Thyroid gland (tissue), 4 donors: ENCODE data around the gene CTDNEP1. TPM values are rescaled to one million over a fixed set of nuclear protein-coding genes. Genes with fewer than 3 reads are reported as not detected.
"Not testable (repeated sequence)": the region's sequence is repeated elsewhere in the genome, so short reads cannot be mapped to it uniquely, and the experiment has no call there.

Experiments used
- DNase-seq, 2 donors: peaks; one replicate each; pipeline ENCODE4 v3.0.0-alpha.2; 2019
- H3K27ac ChIP-seq, 3 donors: fragments of 200-600 bp; sonication (generic); 1 replicate in 2 of 3; 2 replicates in 1 of 3; pipeline ENCODE4 v1.5.1; 2016 to 2019; ENCODE audit warnings: mild to moderate bottlenecking in 1 of 3, moderate library complexity in 1 of 3
- H3K27me3 ChIP-seq: fragments of 200-600 bp; sonication (generic); one replicate; pipeline ENCODE4 v1.5.1; 2019
- H3K36me3 ChIP-seq, 2 donors: fragments of 200-600 bp; sonication (generic); one replicate each; pipeline ENCODE4 v1.5.1; 2016 to 2019
- H3K4me1 ChIP-seq, 2 donors: fragments of 200-600 bp; sonication (generic); one replicate each; pipeline ENCODE4 v1.5.1; 2017 to 2019
- H3K4me3 ChIP-seq, 3 donors: fragments of 200-600 bp; sonication (generic); replicated peaks in 1 of 3; 1 replicate in 2 of 3; 2 replicates in 1 of 3; pipeline ENCODE4 v1.5.1; 2016; ENCODE audit warnings: mild to moderate bottlenecking in 1 of 3
- H3K9me3 ChIP-seq: fragments of 200-600 bp; sonication (generic); one replicate; pipeline ENCODE4 v1.5.1; 2017
- POLR2A ChIP-seq, 2 donors: fragments of 450-650 bp; IDR thresholded peaks; one replicate each; pipeline ENCODE4 v1.6.1; 2017; ENCODE audit warnings: antibody characterized with exemption in 2 of 2, mild to moderate bottlenecking in 2 of 2, moderate library complexity in 1 of 2
- WGBS, 2 donors: methylation state at CpG; one replicate each; pipeline ENCODE4 v1.1.5; 2017; 5-methylcytosine and 5-hydroxymethylcytosine counted together
- intact Hi-C: fragments of 100-400 bp; cut with DNase I; formaldehyde crosslinking; loops from one replicate; pipeline ENCODE4 v1.15.1; 2023
- total RNA-seq, 4 donors: library from RNA; depleted of rRNA; stranded (reverse); fragments of >200 nt; gene quantifications; one replicate each; pipeline ENCODE4 v1.2.3, GENCODE V29; 2016
- TF ChIP-seq, protein P1 (sequence below), 6 experiments: fragments of 200-600 bp in 3 of 6; fragments of 450-650 bp in 3 of 6; sonication (generic) in 3 of 6; IDR thresholded peaks; one replicate each; pipeline ENCODE4 v1.5.1; 2016 to 2019; ENCODE audit warnings: antibody characterized with exemption in 6 of 6, mild to moderate bottlenecking in 2 of 6, inconsistent platforms in 1 of 6, moderate library complexity in 1 of 6

The CTDNEP1 gene
- total RNA-seq, 4 donors from 2014 or later: 35.1 to 70.4 (median 48.4) TPM

DNA sequence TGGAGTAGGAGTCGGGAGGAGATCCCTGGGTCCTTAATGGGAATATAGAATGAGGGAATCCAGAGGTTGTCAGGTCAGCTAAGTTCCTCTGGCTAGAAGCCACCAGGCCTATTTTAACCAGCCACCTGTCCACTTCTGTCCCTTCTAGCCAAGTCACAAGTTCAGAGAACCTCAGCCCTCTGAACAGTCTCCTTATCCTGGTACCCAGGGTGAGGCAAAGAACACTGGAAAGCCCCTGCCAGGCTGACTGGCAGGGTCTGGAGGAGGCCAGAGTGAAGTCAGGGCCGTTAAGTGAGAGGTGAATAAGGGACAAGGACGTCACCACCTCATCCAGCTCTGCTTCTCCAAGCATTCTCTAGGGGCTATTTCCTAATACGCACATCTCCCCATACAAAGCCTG, 2.7 kb downstream of the CTDNEP1 start:
- TF ChIP-seq, protein P1, sequence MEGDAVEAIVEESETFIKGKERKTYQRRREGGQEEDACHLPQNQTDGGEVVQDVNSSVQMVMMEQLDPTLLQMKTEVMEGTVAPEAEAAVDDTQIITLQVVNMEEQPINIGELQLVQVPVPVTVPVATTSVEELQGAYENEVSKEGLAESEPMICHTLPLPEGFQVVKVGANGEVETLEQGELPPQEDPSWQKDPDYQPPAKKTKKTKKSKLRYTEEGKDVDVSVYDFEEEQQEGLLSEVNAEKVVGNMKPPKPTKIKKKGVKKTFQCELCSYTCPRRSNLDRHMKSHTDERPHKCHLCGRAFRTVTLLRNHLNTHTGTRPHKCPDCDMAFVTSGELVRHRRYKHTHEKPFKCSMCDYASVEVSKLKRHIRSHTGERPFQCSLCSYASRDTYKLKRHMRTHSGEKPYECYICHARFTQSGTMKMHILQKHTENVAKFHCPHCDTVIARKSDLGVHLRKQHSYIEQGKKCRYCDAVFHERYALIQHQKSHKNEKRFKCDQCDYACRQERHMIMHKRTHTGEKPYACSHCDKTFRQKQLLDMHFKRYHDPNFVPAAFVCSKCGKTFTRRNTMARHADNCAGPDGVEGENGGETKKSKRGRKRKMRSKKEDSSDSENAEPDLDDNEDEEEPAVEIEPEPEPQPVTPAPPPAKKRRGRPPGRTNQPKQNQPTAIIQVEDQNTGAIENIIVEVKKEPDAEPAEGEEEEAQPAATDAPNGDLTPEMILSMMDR (IDR thresholded peaks at IDR 0.05): no peak
- no peak for TF ChIP-seq POLR2A (IDR thresholded peaks at IDR 0.05)
- Histone ChIP-seq H3K4me1 (peaks cover 20 to 33% of the 10 kb centered on the region in 2 donors), H3K9me3 (no peaks in the 10 kb centered on the region), H3K27ac (no peak overlapping the region), H3K27me3 (no peaks in the 10 kb centered on the region), H3K4me3 (no peak overlapping the region), H3K36me3 (peaks cover 14 to 16% of the 10 kb centered on the region in 2 donors)
- intact Hi-C loops: no loop called here
- WGBS, 2 donors: 80 to 85% methylated on average over 4 of the region's 4 CpGs
- no peak for DNase-seq

- WGBS, 2 donors: 92 to 96% methylated on average over 5 of the region's 5 CpGs
- Histone ChIP-seq H3K4me1 (peaks cover 11 to 28% of the 10 kb centered on the region in 2 donors), H3K27me3 (no peaks in the 10 kb centered on the region), H3K4me3 (no peak overlapping the region), H3K27ac (no peak overlapping the region), H3K9me3 (no peaks in the 10 kb centered on the region), H3K36me3 (peaks cover 14 to 16% of the 10 kb centered on the region in 2 donors)
- DNase-seq: no peak
- intact Hi-C loops: no loop called here
- TF ChIP-seq, protein P1 (IDR thresholded peaks at IDR 0.05): no peak
- no peak for TF ChIP-seq POLR2A (IDR thresholded peaks at IDR 0.05)
Measured at GRCh38 chr17:7246779-7247178, 4.8 kb downstream of the CTDNEP1 start.

DNA sequence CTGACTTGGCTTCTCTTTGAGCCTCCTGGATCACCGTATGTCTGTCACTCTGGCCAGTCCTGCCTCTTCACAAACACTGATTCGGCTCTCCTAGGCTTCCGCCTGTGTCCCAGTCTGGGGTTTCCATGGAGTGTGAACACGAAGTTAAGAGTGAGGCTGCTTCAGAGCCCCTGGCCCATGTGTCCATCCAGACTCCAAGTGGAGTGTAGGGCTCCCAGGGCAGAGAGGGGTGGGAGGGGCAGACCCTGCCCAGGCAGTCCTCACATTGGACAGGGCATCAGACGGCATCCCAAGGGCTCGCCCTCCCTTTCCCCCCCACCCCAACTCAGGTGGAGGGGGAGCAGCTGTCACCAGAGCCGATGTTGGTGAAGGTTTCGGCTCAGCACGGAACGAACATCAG, 7.7 kb downstream of the CTDNEP1 start:
- DNase-seq, H3K9me3 ChIP-seq, intact Hi-C loops, H3K4me3 ChIP-seq, H3K27me3 ChIP-seq: not testable (repeated sequence)
- peak overlapping the region in 1 of 3 donors; percentile 99 for H3K27ac ChIP-seq
- peaks cover 19 to 21% of the 10 kb centered on the region in 2 donors for H3K36me3 ChIP-seq
- peaks cover 17 to 27% of the 10 kb centered on the region in 2 donors for H3K4me1 ChIP-seq
- 79 to 85% methylated on average over 10 of the region's 10 CpGs for WGBS, 2 donors

- H3K9me3 ChIP-seq: no peaks in the 10 kb centered on the region
- intact Hi-C loops: no loop called here
- peaks cover 17 to 25% of the 10 kb centered on the region in 2 donors for H3K4me1 ChIP-seq
- H3K4me3 ChIP-seq: peak overlapping the region in 2 of 3 donors; percentile 14 to 86
- DNase-seq: no peak
- WGBS, 2 donors: 40 to 48% methylated on average over 2 of the region's 2 CpGs
- no peak for TF ChIP-seq POLR2A (IDR thresholded peaks at IDR 0.05)
- TF ChIP-seq, protein P1 (IDR thresholded peaks at IDR 0.05): no peak
- H3K36me3 ChIP-seq: peaks cover 19 to 21% of the 10 kb centered on the region in 2 donors
- H3K27me3 ChIP-seq: no peaks in the 10 kb centered on the region
- peak overlapping the region; percentile 85 to 99 (median 95) for H3K27ac ChIP-seq
Measured at GRCh38 chr17:7243453-7243729, 8.1 kb downstream of the CTDNEP1 start.

DNA sequence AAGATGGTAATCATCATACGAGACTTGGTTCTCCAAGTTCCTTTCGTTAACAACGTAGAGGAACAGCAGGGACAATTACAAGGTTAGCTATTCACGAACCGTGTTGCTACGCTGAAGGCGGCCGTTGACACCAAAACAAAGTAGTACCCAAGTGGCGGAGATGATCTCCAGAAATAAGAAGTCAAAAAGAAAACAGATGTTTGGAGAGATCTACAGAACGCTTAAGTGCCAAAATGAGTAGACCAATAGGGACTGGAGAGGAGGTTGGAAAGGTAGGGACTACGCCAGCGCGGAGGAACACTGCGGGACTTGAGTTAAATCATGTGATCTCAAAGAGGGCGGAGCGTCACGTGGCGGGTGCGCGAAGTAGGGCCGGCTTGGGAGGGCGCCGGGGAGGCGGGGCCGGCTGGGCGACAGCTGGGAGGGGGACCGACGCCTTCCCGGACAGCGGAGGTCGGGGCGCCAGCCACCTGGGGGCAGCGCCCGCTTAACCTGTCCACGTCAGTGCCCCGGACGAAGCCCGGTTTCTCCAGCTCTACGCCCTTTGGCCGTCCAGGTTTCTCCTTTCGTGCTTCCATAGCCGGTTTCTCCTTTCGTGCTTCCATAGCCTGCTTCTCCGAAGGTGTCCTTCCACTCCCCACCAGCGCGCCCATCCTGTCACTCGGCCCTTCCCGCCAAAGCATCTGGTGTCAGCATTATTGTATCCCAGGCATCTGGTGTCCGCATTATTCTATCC, 8.6 kb downstream of the CTDNEP1 start:
- Histone ChIP-seq H3K4me1 (peaks cover 17 to 25% of the 10 kb centered on the region in 2 donors), H3K27me3 (no peaks in the 10 kb centered on the region), H3K4me3 (peak overlapping the region; percentile 14 to 86 (median 28)), H3K9me3 (no peaks in the 10 kb centered on the region), H3K27ac (peak overlapping the region; percentile 85 to 99 (median 95)), H3K36me3 (peaks cover 19 to 21% of the 10 kb centered on the region in 2 donors)
- TF ChIP-seq, protein P1 (IDR thresholded peaks at IDR 0.05): peak in 1 of 6 experiments; percentile 4
- peak; percentile 4 to 69 for TF ChIP-seq POLR2A (IDR thresholded peaks at IDR 0.05)
- peak; percentile 96 to 97 for DNase-seq
- 1% methylated on average over 40 to 47 of the region's 49 CpGs for WGBS, 2 donors
- intact Hi-C loops: no loop called here
